NT2/D1 (cell line): ENCODE measurements around the gene OR10V1.

Experiments used
- YY1 ChIP-seq: IDR thresholded peaks from 2 replicates; pipeline ENCODE4 v1.6.1; 2011; ENCODE audit not compliant: insufficient read length, insufficient read depth
- ZNF274 ChIP-seq: IDR thresholded peaks from 2 replicates; pipeline ENCODE4 v1.6.1; 2011; ENCODE audit warnings: mild to moderate bottlenecking, low read depth, low read length

DNA sequence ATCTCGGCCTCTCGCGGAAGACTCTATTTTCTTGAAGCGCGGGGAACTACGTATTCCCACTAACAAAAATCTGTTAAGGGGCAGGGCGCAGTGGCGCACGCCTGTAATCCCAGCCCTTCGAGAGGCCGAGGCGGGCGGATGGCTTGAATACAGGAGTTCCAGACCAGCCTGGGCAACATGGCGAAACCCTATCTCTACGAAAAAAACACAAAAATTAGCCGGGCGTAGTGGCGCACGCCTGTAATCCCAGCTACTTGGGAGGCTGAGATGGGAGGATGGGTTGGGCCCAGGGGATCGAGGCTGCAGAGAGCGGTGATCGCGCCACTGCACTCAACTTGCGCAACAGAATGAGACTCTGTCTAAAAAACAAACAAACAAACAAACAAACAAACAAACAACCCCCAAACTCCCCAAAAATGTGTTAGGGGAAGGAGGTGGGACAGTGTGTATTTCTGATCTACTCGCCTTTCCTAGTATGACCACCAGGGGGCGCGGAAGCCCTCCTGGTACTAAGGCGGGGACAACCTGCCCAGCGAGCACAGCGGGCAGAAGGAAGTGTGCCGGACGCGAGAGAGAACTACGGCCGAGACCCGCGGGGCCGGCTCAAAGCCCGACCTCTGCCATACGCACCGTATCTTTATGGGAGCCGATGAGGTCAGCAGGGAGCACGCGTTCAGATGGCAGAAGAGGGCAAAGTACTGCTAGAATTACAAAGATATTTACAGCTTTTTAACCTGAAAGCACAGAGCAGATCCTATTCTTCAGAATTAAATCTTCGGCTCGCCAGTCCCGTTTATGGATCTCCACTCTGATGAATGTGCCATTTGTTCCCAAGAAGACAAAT, 40.2 kb upstream of the OR10V1 start:
- TF ChIP-seq YY1 (no peak), ZNF274 (no peak)
